Prostate gland (tissue), 2 donors: Measurements from ENCODE around the gene BNIP5. TPM values are rescaled to one million over a fixed set of nuclear protein-coding genes. Genes with fewer than 3 reads are reported as not detected.

Source experiments
- DNase-seq: peaks from one replicate; pipeline ENCODE4 v3.0.0-alpha.2; 2019; ENCODE audit warnings: low spot score
- H3K27ac ChIP-seq, 2 donors: fragments of 200-600 bp; sonication (generic); 2 replicates each; pipeline ENCODE4 v1.5.1; 2017 to 2019
- H3K27me3 ChIP-seq: fragments of 200-600 bp; sonication (generic); replicated peaks from 2 replicates; pipeline ENCODE4 v1.5.1; 2019; ENCODE audit not compliant: insufficient read depth
- H3K36me3 ChIP-seq, 2 donors: fragments of 200-600 bp; sonication (generic); 1 replicate in 1 of 2; 2 replicates in 1 of 2; pipeline versions ENCODE4 v1.5.1 to v1.8.1; 2017 to 2019
- H3K4me1 ChIP-seq: fragments of 200-600 bp; sonication (generic); replicated peaks from 2 replicates; pipeline ENCODE4 v1.5.1; 2019
- H3K4me3 ChIP-seq, 2 donors: fragments of 200-600 bp; sonication (generic); 2 replicates each; pipeline ENCODE4 v1.5.1; 2017 to 2019
- H3K9me3 ChIP-seq: fragments of 200-600 bp; sonication (generic); 2 replicates; pipeline ENCODE4 v1.5.1; 2017
- POLR2A ChIP-seq: fragments of 450-650 bp; IDR thresholded peaks from one replicate; pipeline ENCODE4 v1.6.1; 2016; ENCODE audit warnings: antibody characterized with exemption, mild to moderate bottlenecking
- POLR2AphosphoS5 ChIP-seq: sonication (generic); formaldehyde crosslinking; IDR thresholded peaks from one replicate; pipeline ENCODE4 v1.6.1; 2017; ENCODE audit warnings: antibody characterized with exemption
- WGBS: methylation state at CpG from one replicate; pipeline ENCODE4 v1.1.5; 2018; 5-methylcytosine and 5-hydroxymethylcytosine counted together
- intact Hi-C: fragments of 100-400 bp; cut with DNase I; formaldehyde crosslinking; loops from one replicate; pipeline ENCODE4 v1.14.2; 2022
- total RNA-seq, 2 donors: library from RNA; depleted of rRNA; stranded (reverse); fragments of >200 nt; gene quantifications; one replicate each; pipeline ENCODE4 v1.1.0, GENCODE V29; 2016
- TF ChIP-seq, protein P1 (sequence below), 4 experiments: fragments of 200-600 bp in 2 of 4; fragments of 450-650 bp in 2 of 4; sonication (generic) in 2 of 4; IDR thresholded peaks; 1 replicate in 3 of 4; 2 replicates in 1 of 4; pipeline ENCODE4 v1.5.1; 2016 to 2019; ENCODE audit warnings: antibody characterized with exemption in 4 of 4, mild to moderate bottlenecking in 2 of 4, moderate library complexity in 2 of 4

Gene BNIP5
- total RNA-seq, 2 donors from 2014 or later, result 0.34 TPM; not detected in 1

- TF ChIP-seq POLR2A, result no peak
- TF ChIP-seq, protein P1, sequence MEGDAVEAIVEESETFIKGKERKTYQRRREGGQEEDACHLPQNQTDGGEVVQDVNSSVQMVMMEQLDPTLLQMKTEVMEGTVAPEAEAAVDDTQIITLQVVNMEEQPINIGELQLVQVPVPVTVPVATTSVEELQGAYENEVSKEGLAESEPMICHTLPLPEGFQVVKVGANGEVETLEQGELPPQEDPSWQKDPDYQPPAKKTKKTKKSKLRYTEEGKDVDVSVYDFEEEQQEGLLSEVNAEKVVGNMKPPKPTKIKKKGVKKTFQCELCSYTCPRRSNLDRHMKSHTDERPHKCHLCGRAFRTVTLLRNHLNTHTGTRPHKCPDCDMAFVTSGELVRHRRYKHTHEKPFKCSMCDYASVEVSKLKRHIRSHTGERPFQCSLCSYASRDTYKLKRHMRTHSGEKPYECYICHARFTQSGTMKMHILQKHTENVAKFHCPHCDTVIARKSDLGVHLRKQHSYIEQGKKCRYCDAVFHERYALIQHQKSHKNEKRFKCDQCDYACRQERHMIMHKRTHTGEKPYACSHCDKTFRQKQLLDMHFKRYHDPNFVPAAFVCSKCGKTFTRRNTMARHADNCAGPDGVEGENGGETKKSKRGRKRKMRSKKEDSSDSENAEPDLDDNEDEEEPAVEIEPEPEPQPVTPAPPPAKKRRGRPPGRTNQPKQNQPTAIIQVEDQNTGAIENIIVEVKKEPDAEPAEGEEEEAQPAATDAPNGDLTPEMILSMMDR (IDR thresholded peaks at IDR 0.05), result peak; percentile 79 to 96 (median 92)
- TF ChIP-seq POLR2AphosphoS5, result peak; percentile 72
- no peaks in the 10 kb centered on the region for H3K4me1 ChIP-seq
- no peaks in the 10 kb centered on the region for H3K27me3 ChIP-seq
- no peaks in the 10 kb centered on the region for H3K9me3 ChIP-seq
- H3K36me3 ChIP-seq, result no peaks in the 10 kb centered on the region
- 38% methylated on average over 13 of the region's 13 CpGs for WGBS
- no peak overlapping the region for H3K27ac ChIP-seq
- peak; percentile 92 for DNase-seq
- intact Hi-C loops, result loop anchor here (1.0 kb wide), 1 partner anchor 58 kb away; no protein-coding TSS in a partner anchor
- H3K4me3 ChIP-seq, result no peak overlapping the region
Measured at GRCh38 chr6:36302227-36302976, 34.3 kb downstream of the BNIP5 start.

- Histone ChIP-seq H3K4me1 (no peaks in the 10 kb centered on the region), H3K27ac (no peak overlapping the region), H3K36me3 (no peaks in the 10 kb centered on the region), H3K9me3 (no peaks in the 10 kb centered on the region), H3K4me3 (no peak overlapping the region), H3K27me3 (no peaks in the 10 kb centered on the region)
- DNase-seq, result no peak
- intact Hi-C loops, result loop anchor here (1.0 kb wide), 1 partner anchor 59 kb away; no protein-coding TSS in a partner anchor
- no peak for TF ChIP-seq POLR2AphosphoS5
- TF ChIP-seq, protein P1 (IDR thresholded peaks at IDR 0.05), result no peak
- no peak for TF ChIP-seq POLR2A
- 50% methylated on average over 7 of the region's 7 CpGs for WGBS
Measured at GRCh38 chr6:36301781-36302180, 34.9 kb downstream of the BNIP5 start.

DNA sequence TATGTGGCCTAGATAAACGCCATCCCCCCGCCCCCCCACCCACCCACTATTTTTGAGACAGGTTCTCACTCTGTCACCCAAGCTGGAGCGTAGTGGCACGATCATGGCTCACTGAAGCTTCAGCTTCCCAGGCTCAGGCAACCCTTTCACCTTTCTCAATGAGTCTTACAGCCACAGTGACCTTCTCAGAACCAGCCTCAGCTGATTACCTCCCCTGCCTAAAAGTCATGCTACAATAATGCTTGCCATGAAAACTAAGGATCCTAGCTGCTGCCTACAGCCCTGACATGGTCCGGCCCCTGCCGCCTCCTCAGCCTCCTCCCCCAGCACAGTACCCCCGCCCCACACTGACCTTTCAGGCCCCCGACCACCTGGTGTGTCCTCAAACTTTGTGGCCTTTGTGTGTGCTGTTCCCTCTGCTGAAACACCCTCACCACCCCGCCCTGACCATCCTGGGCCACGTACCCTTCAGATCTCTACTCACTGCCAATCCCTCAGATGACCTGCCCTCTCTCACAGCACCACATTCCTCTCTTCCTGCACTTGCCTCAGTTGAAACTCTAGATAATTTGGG lies 35.5 kb downstream of the BNIP5 start:
- intact Hi-C loops, result no loop called here
- Histone ChIP-seq H3K36me3 (no peaks in the 10 kb centered on the region), H3K4me1 (no peaks in the 10 kb centered on the region), H3K9me3 (no peaks in the 10 kb centered on the region), H3K4me3 (no peak overlapping the region), H3K27me3 (no peaks in the 10 kb centered on the region), H3K27ac (no peak overlapping the region)
- no peak for DNase-seq
- WGBS, result 82% methylated on average over 10 of the region's 10 CpGs
- TF ChIP-seq, protein P1 (IDR thresholded peaks at IDR 0.05), result no peak
- TF ChIP-seq POLR2AphosphoS5 (no peak), POLR2A (no peak)

DNA sequence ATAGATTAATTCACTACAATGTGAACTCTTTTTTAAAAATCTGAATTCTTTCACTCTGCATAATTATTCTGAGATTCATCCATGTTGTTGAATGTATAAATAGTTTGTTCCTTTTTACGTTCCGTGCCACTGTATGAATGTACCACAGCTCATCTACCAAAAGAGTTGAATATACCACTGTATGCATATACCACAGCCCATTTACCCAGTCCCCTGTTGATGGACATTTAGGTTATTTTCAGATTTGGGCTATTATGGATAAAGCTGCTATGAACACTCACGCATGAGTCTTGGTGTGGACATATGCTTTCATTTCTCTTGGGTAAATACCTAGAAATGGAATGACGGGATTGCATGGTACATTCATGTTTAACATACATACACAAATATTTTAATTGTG lies 38.7 kb downstream of the BNIP5 start:
- TF ChIP-seq, protein P1 (IDR thresholded peaks at IDR 0.05), result no peak
- no peak for TF ChIP-seq POLR2AphosphoS5
- no peak for TF ChIP-seq POLR2A
- 80% methylated on average over 4 of the region's 4 CpGs for WGBS

GRCh38 chr6:36297511-36297910 lies 39.2 kb downstream of the BNIP5 start:
- 79% methylated on average over 7 of the region's 7 CpGs for WGBS
- Histone ChIP-seq H3K9me3 (no peaks in the 10 kb centered on the region), H3K4me1 (no peaks in the 10 kb centered on the region), H3K4me3 (no peak overlapping the region), H3K36me3 (no peaks in the 10 kb centered on the region), H3K27ac (no peak overlapping the region), H3K27me3 (no peaks in the 10 kb centered on the region)
- TF ChIP-seq, protein P1 (IDR thresholded peaks at IDR 0.05), result no peak
- TF ChIP-seq POLR2AphosphoS5 (no peak), POLR2A (no peak)
- no peak for DNase-seq
- intact Hi-C loops, result no loop called here

More for the DNA sequence above, 38.7 kb downstream of the BNIP5 start:
- intact Hi-C loops, result no loop called here
- no peaks in the 10 kb centered on the region for H3K36me3 ChIP-seq
- H3K4me1 ChIP-seq, result no peaks in the 10 kb centered on the region
- H3K4me3 ChIP-seq, result no peak overlapping the region
- DNase-seq, result no peak
- no peaks in the 10 kb centered on the region for H3K27me3 ChIP-seq
- H3K27ac ChIP-seq, result no peak overlapping the region
- H3K9me3 ChIP-seq, result no peaks in the 10 kb centered on the region
